ENCODE results near the gene LRRC32.
"Not testable (repeated sequence)": the region's sequence is repeated elsewhere in the genome, so short reads cannot be mapped to it uniquely, and the experiment has no call there.

LRRC32 gene

GRCh38 chr11:76610371-76610770, 60.2 kb downstream of the LRRC32 start:
- TF ChIP-seq CTCF (IDR thresholded peaks at IDR 0.05): no peak
- Histone ChIP-seq H3K4me3 (no peak overlapping the region), H3K27ac (peak overlapping the region; percentile 62 to 67)
- no peak for DNase-seq (ENCODE audit: low spot score)

GRCh38 chr11:76609736-76610370, 60.7 kb downstream of the LRRC32 start:
- Histone ChIP-seq H3K27ac (peak overlapping the region; percentile 62 to 67), H3K4me3 (no peak overlapping the region)
- no peak for TF ChIP-seq CTCF (IDR thresholded peaks at IDR 0.05)
- DNase-seq (ENCODE audit: low spot score): no peak

GRCh38 chr11:76608879-76609460, 61.6 kb downstream of the LRRC32 start:
- not testable (repeated sequence) for DNase-seq (ENCODE audit: low spot score); H3K4me3 ChIP-seq; H3K27ac ChIP-seq

- not testable (repeated sequence) for DNase-seq (ENCODE audit: low spot score); H3K4me3 ChIP-seq; H3K27ac ChIP-seq
These were observed 62.3 kb downstream of the LRRC32 start for GRCh38 chr11:76608228-76608627.
